ENCODE data around the gene MEGF11.
"Not testable (repeated sequence)": the region's sequence is repeated elsewhere in the genome, so short reads cannot be mapped to it uniquely, and the experiment has no call there.

MEGF11 gene

GRCh38 chr15:66007663-66008262 lies 245.8 kb downstream of the MEGF11 start:
- Histone ChIP-seq H3K27me3 (ENCODE audit: low read depth, low read length) (peaks cover 24% of the 10 kb centered on the region), H3K9me3 (ENCODE audit: insufficient read depth, low read length) (no peaks in the 10 kb centered on the region), H3K27ac (ENCODE audit: low read length) (no peak overlapping the region), H3K9ac (ENCODE audit: low read length) (no peak overlapping the region), H3K4me1 (ENCODE audit: low read length) (no peaks in the 10 kb centered on the region), H4K20me1 (ENCODE audit: insufficient read depth, low read length) (peaks cover 9% of the 10 kb centered on the region), H2AFZ (ENCODE audit: low read depth, low read length) (no peak overlapping the region), H3K4me3 (ENCODE audit: low read length) (no peak overlapping the region), H3K79me2 (ENCODE audit: low read length) (no peaks in the 10 kb centered on the region), H3K4me2 (ENCODE audit: low read length) (no peak overlapping the region), H3K36me3 (replicated peaks; ENCODE audit: low read depth, low read length) (no peaks in the 10 kb centered on the region)
- TF ChIP-seq CTCF (IDR thresholded peaks at IDR 0.05; ENCODE audit: low read depth, low read length) (peak; percentile 31), EZH2phosphoT487 (IDR thresholded peaks at IDR 0.05; ENCODE audit: low read depth) (no peak)

GRCh38 chr15:66006986-66007385 lies 246.6 kb downstream of the MEGF11 start:
- Histone ChIP-seq H3K4me1 (ENCODE audit: low read length) (no peaks in the 10 kb centered on the region), H3K4me2 (ENCODE audit: low read length) (no peak overlapping the region), H3K9me3 (ENCODE audit: insufficient read depth, low read length) (no peaks in the 10 kb centered on the region), H3K4me3 (ENCODE audit: low read length) (no peak overlapping the region), H3K27me3 (ENCODE audit: low read depth, low read length) (peaks cover 30% of the 10 kb centered on the region), H3K27ac (ENCODE audit: low read length) (no peak overlapping the region), H3K36me3 (replicated peaks; ENCODE audit: low read depth, low read length) (no peaks in the 10 kb centered on the region), H3K9ac (ENCODE audit: low read length) (no peak overlapping the region), H3K79me2 (ENCODE audit: low read length) (no peaks in the 10 kb centered on the region), H4K20me1 (ENCODE audit: insufficient read depth, low read length) (peaks cover 9% of the 10 kb centered on the region), H2AFZ (ENCODE audit: low read depth, low read length) (no peak overlapping the region)
- no peak for TF ChIP-seq CTCF (IDR thresholded peaks at IDR 0.05; ENCODE audit: low read depth, low read length)
- no peak for TF ChIP-seq EZH2phosphoT487 (IDR thresholded peaks at IDR 0.05; ENCODE audit: low read depth)

GRCh38 chr15:66004618-66005262 lies 248.8 kb downstream of the MEGF11 start:
- no peaks in the 10 kb centered on the region for H3K9me3 ChIP-seq (ENCODE audit: insufficient read depth, low read length)
- no peak for TF ChIP-seq EZH2phosphoT487 (IDR thresholded peaks at IDR 0.05; ENCODE audit: low read depth)
- TF ChIP-seq CTCF (IDR thresholded peaks at IDR 0.05; ENCODE audit: low read depth, low read length) = no peak
- no peak overlapping the region for H3K27ac ChIP-seq (ENCODE audit: low read length)
- H3K27me3 ChIP-seq (ENCODE audit: low read depth, low read length) = peaks cover 49% of the 10 kb centered on the region
- H4K20me1 ChIP-seq (ENCODE audit: insufficient read depth, low read length) = peaks cover 9% of the 10 kb centered on the region
- H3K4me3 ChIP-seq (ENCODE audit: low read length) = no peak overlapping the region
- no peak overlapping the region for H3K4me2 ChIP-seq (ENCODE audit: low read length)
- H3K9ac ChIP-seq (ENCODE audit: low read length) = no peak overlapping the region
- no peaks in the 10 kb centered on the region for H3K4me1 ChIP-seq (ENCODE audit: low read length)
- H3K36me3 ChIP-seq (replicated peaks; ENCODE audit: low read depth, low read length) = no peaks in the 10 kb centered on the region
- no peaks in the 10 kb centered on the region for H3K79me2 ChIP-seq (ENCODE audit: low read length)
- H2AFZ ChIP-seq (ENCODE audit: low read depth, low read length) = no peak overlapping the region

GRCh38 chr15:66003129-66003528 lies 250.4 kb downstream of the MEGF11 start:
- not testable (repeated sequence) for H3K36me3 ChIP-seq (replicated peaks; ENCODE audit: low read depth, low read length); H2AFZ ChIP-seq (ENCODE audit: low read depth, low read length); H3K79me2 ChIP-seq (ENCODE audit: low read length); H3K9ac ChIP-seq (ENCODE audit: low read length); H3K4me1 ChIP-seq (ENCODE audit: low read length); H3K4me2 ChIP-seq (ENCODE audit: low read length); H3K9me3 ChIP-seq (ENCODE audit: insufficient read depth, low read length); H3K27ac ChIP-seq (ENCODE audit: low read length); H3K4me3 ChIP-seq (ENCODE audit: low read length); H4K20me1 ChIP-seq (ENCODE audit: insufficient read depth, low read length)
- peaks cover 63% of the 10 kb centered on the region for H3K27me3 ChIP-seq (ENCODE audit: low read depth, low read length)

Data from OCI-LY3 (cell line).